GM12873 (cell line): ENCODE data around the gene WHAMM.

Experiments used
- CTCF ChIP-seq: IDR thresholded peaks from 2 replicates; pipeline ENCODE4 v1.5.1; 2012; ENCODE audit warnings: low read depth, mild to moderate bottlenecking, moderate library complexity, low read length, control low read depth; ENCODE audit not compliant: insufficient read depth; ENCODE audit errors: missing control alignments

WHAMM gene

GRCh38 chr15:82809308-82810060, at the start of gene WHAMM:
WHAMM (plus strand) TSS chr15:82809628; CDS start chr15:82809727, 99 bp downstream.
- TF ChIP-seq CTCF: peak; percentile 15

GRCh38 chr15:82763361-82764116, 45.9 kb upstream of the WHAMM start:
- no peak for TF ChIP-seq CTCF

GRCh38 chr15:82764117-82764490, 45.3 kb upstream of the WHAMM start:
- no peak for TF ChIP-seq CTCF

- TF ChIP-seq CTCF: no peak
Measured at GRCh38 chr15:82764740-82765139, 44.7 kb upstream of the WHAMM start.

- TF ChIP-seq CTCF: no peak
Measured at GRCh38 chr15:82767163-82767829, 42.1 kb upstream of the WHAMM start.

GRCh38 chr15:82768414-82769054, 40.9 kb upstream of the WHAMM start:
- TF ChIP-seq CTCF: no peak
